SK-N-SH (cell line): ENCODE measurements around the gene SLC7A11. TPM values are rescaled to one million over a fixed set of nuclear protein-coding genes. Genes with fewer than 3 reads are reported as not detected.

ENCODE experiments used
- CTCF ChIA-PET: fragments of 300-600, 350-600 bp; formaldehyde crosslinking; extraction: SDS; loops from one replicate; lab custom pipeline; 2021; lab: Yijun Ruan, JAX
- POLR2A ChIA-PET: fragments of 350-600 bp; sonication (Branson Sonifier 250); formaldehyde crosslinking; extraction: SDS; loops from one replicate; lab custom pipeline; 2020; ENCODE audit warnings: antibody characterized with exemption, inconsistent platforms; lab: Yijun Ruan, JAX
- DNase-seq: peaks from one replicate; pipeline ENCODE4 v3.0.0; 2012
- H2AFZ ChIP-seq: fragments of 200-600 bp; sonication (generic); 2 replicates; pipeline ENCODE4 v1.8.1; 2016; ENCODE audit warnings: antibody characterized with exemption, mild to moderate bottlenecking, low read depth
- H3F3A ChIP-seq: fragments of 200-600 bp; sonication (generic); replicated peaks from 2 replicates; pipeline ENCODE3; 2016; ENCODE audit warnings: antibody characterized with exemption, mild to moderate bottlenecking; ENCODE audit not compliant: insufficient read depth
- H3K27ac ChIP-seq, 2 experiments: fragments of 200-500 bp in 1 of 2; fragments of 200-600 bp in 1 of 2; sonication (Bioruptor generic) in 1 of 2; sonication (generic), shearing (Covaris generic) in 1 of 2; 2 replicates each; pipeline versions ENCODE4 v1.5.1 to v1.6.1; 2014 to 2016; ENCODE audit warnings: low read depth in 2 of 2, inconsistent platforms in 1 of 2, low read length in 1 of 2, mild to moderate bottlenecking in 1 of 2, mixed read lengths in 1 of 2
- H3K27me3 ChIP-seq: fragments of 200-600 bp; sonication (generic), shearing (Covaris generic); 2 replicates; pipeline ENCODE4 v1.6.1; 2016; ENCODE audit warnings: mixed run types; ENCODE audit not compliant: insufficient read depth
- H3K36me3 ChIP-seq, 2 experiments: fragments of 200-500 bp in 1 of 2; fragments of 200-600 bp in 1 of 2; sonication (Bioruptor generic) in 1 of 2; sonication (generic) in 1 of 2; replicated peaks in 1 of 2; 2 replicates each; pipeline versions ENCODE3 to v1.5.1; 2014 to 2016; ENCODE audit warnings: low read length in 1 of 2, mild to moderate bottlenecking in 1 of 2; ENCODE audit not compliant: insufficient read depth in 2 of 2, control insufficient read depth in 1 of 2
- H3K4me1 ChIP-seq, 2 experiments: fragments of 200-500 bp in 1 of 2; fragments of 200-600 bp in 1 of 2; sonication (Bioruptor generic) in 1 of 2; sonication (generic), shearing (Covaris generic) in 1 of 2; 2 replicates each; pipeline versions ENCODE4 v1.5.1 to v1.6.1; 2014 to 2016; ENCODE audit warnings: low read depth in 1 of 2, low read length in 1 of 2, mixed run types in 1 of 2; ENCODE audit not compliant: insufficient read depth in 2 of 2, control insufficient read depth in 1 of 2
- H3K4me2 ChIP-seq: fragments of 200-600 bp; sonication (generic), shearing (Covaris generic); 2 replicates; pipeline ENCODE4 v1.6.1; 2017; ENCODE audit warnings: mixed run types
- H3K4me3 ChIP-seq, 2 experiments: fragments of 200-500 bp in 1 of 2; fragments of 200-600 bp in 1 of 2; sonication (Bioruptor generic) in 1 of 2; sonication (generic), shearing (Covaris generic) in 1 of 2; 2 replicates each; pipeline versions ENCODE4 v1.5.1 to v1.8.1; 2014 to 2016; ENCODE audit warnings: low read depth in 2 of 2, inconsistent platforms in 1 of 2, low read length in 1 of 2, mild to moderate bottlenecking in 1 of 2, mixed read lengths in 1 of 2, moderate library complexity in 1 of 2
- H3K79me2 ChIP-seq: fragments of 200-600 bp; sonication (generic); 2 replicates; pipeline ENCODE4 v1.8.1; 2017; ENCODE audit warnings: mild to moderate bottlenecking; ENCODE audit not compliant: insufficient read depth
- H3K9ac ChIP-seq: fragments of 200-600 bp; sonication (generic); 2 replicates; pipeline ENCODE4 v1.6.1; 2017; ENCODE audit warnings: mixed run types
- H3K9me2 ChIP-seq: fragments of 200-600 bp; sonication (generic); 2 replicates; pipeline ENCODE4 v1.6.1; 2017; ENCODE audit warnings: mixed run types
- H3K9me3 ChIP-seq: fragments of 200-600 bp; sonication (generic); 2 replicates; pipeline ENCODE4 v1.6.1; 2017; ENCODE audit warnings: mixed run types, mild to moderate bottlenecking, moderate library complexity
- H4K20me1 ChIP-seq: fragments of 200-600 bp; sonication (generic); 2 replicates; pipeline ENCODE4 v1.6.1; 2017; ENCODE audit warnings: mild to moderate bottlenecking, mixed run types; ENCODE audit not compliant: insufficient read depth
- CHD2 ChIP-seq: fragments of 150-350 bp; IDR thresholded peaks from 2 replicates; pipeline ENCODE4 v1.6.1; 2018; ENCODE audit warnings: low read length; ENCODE audit not compliant: partially characterized antibody
- ELF1 ChIP-seq: IDR thresholded peaks from 2 replicates; pipeline ENCODE4 v1.4.0; 2012
- EZH2phosphoT487 ChIP-seq: fragments of 200-600 bp; sonication (generic); IDR thresholded peaks from 2 replicates; pipeline ENCODE4 v1.6.1; 2017; ENCODE audit warnings: low read depth, mixed run types, mild to moderate bottlenecking, antibody characterized with exemption, moderate library complexity, borderline replicate concordance
- FOSL2 ChIP-seq: IDR thresholded peaks from 2 replicates; pipeline ENCODE4 v1.4.0; 2012; ENCODE audit warnings: low read depth, mild to moderate bottlenecking, moderate library complexity, borderline replicate concordance
- FOXM1 ChIP-seq: IDR thresholded peaks from 2 replicates; pipeline ENCODE4 v1.4.0; 2012; ENCODE audit warnings: low read depth, mild to moderate bottlenecking
- GATA2 ChIP-seq: sonication (generic); formaldehyde crosslinking; IDR thresholded peaks from 2 replicates; pipeline ENCODE4 v1.5.0; 2020; ENCODE audit warnings: mild to moderate bottlenecking, missing genetic modification reagents
- JUND ChIP-seq: IDR thresholded peaks from 2 replicates; pipeline ENCODE4 v1.4.0; 2012
- MEF2A ChIP-seq: IDR thresholded peaks from 2 replicates; pipeline ENCODE4 v1.4.0; 2012; ENCODE audit warnings: low read depth, borderline replicate concordance
- MXI1 ChIP-seq: IDR thresholded peaks from 2 replicates; pipeline ENCODE4 v1.6.1; 2012; ENCODE audit warnings: mild to moderate bottlenecking, low read depth, low read length, improper control_type of control experiment
- NFIC ChIP-seq: IDR thresholded peaks from 2 replicates; pipeline ENCODE4 v1.4.0; 2012; ENCODE audit warnings: borderline replicate concordance
- NRF1 ChIP-seq: IDR thresholded peaks from 2 replicates; pipeline ENCODE4 v1.6.1; 2012; ENCODE audit warnings: low read depth, mild to moderate bottlenecking, low read length
- POLR2AphosphoS5 ChIP-seq: IDR thresholded peaks from 2 replicates; pipeline ENCODE4 v1.6.1; 2012; ENCODE audit warnings: low read depth, low read length
- RAD21 ChIP-seq: IDR thresholded peaks from 2 replicates; pipeline ENCODE4 v1.6.1; 2012; ENCODE audit warnings: mild to moderate bottlenecking, low read length
- RCOR1 ChIP-seq: fragments of 150-350 bp; IDR thresholded peaks from 2 replicates; pipeline ENCODE4 v1.6.1; 2017; ENCODE audit warnings: antibody characterized with exemption, low read length
- RFX5 ChIP-seq: IDR thresholded peaks from 2 replicates; pipeline ENCODE4 v1.6.1; 2012; ENCODE audit warnings: mild to moderate bottlenecking, improper control_type of control experiment, low read length
- RXRA ChIP-seq: IDR thresholded peaks from 2 replicates; pipeline ENCODE4 v1.4.0; 2012; ENCODE audit warnings: low read depth, mild to moderate bottlenecking, borderline replicate concordance
- SIN3A ChIP-seq: IDR thresholded peaks from 2 replicates; pipeline ENCODE4 v1.6.1; 2012; ENCODE audit warnings: low read depth, mild to moderate bottlenecking, low read length, moderate library complexity, borderline replicate concordance
- TAF1 ChIP-seq: IDR thresholded peaks from 2 replicates; pipeline ENCODE4 v1.6.1; 2012; ENCODE audit warnings: low read depth, mild to moderate bottlenecking, low read length, moderate library complexity, borderline replicate concordance
- TCF12 ChIP-seq: IDR thresholded peaks from 2 replicates; pipeline ENCODE4 v1.4.0; 2012
- WGBS: methylation state at CpG from one replicate; pipeline ENCODE4 v1.1.6; 2017; ENCODE audit warnings: low lambda C conversion rate; 5-methylcytosine and 5-hydroxymethylcytosine counted together
- polyA plus RNA-seq, 3 experiments: library from polyadenylated mRNA; depleted of rRNA; stranded (reverse); fragments of >200 nt; gene quantifications; 2 replicates each; pipeline ENCODE4 v1.2.3, GENCODE V29; 2012
- TF ChIP-seq, protein P1 (sequence below): fragments of 200-600 bp; sonication (generic); IDR thresholded peaks from 2 replicates; pipeline ENCODE4 v1.6.1; 2017; ENCODE audit warnings: antibody characterized with exemption, mild to moderate bottlenecking, moderate library complexity
- TF ChIP-seq, protein P2 (sequence below): IDR thresholded peaks from 2 replicates; pipeline ENCODE4; 2012

The SLC7A11 gene
- polyA plus RNA-seq, 1 of the 3 experiments (the other 2 are of a cell fraction), result 3.1 TPM

DNA sequence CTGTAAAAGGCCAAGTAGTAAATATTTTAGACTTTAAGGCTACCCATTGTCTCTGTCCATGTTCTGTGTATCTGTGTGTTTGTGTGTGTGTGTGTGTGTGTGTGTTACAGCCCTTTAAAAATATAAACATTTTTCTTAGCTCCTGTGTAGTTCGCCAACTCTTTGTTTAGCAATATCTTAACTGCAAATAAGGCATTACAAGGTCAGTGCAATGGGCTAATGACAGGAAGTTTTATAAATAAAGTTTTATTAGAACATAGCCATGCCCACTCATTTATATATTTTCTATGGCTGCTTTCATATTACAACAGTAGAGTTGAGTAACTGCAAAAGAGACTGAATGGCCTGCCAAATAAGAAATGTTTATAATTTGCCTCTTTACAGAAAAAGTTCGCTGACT, 5.9 kb upstream of the SLC7A11 start:
- ChIA-PET POLR2A (interaction anchor here (0.6 kb wide), 1 partner anchor 429 kb away, joined by 4 read pairs; no protein-coding TSS in a partner anchor), CTCF (no interaction called here)
- DNase-seq, result no peak
- Histone ChIP-seq H3F3A (peaks cover 9% of the 10 kb centered on the region), H3K27me3 (no peaks in the 10 kb centered on the region), H3K4me1 (peaks cover 0 to 34% of the 10 kb centered on the region in 2 experiments; a peak in 2 of 4 replicates), H3K9ac (no peak overlapping the region), H3K4me2 (no peak overlapping the region), H3K79me2 (no peaks in the 10 kb centered on the region), H4K20me1 (no peaks in the 10 kb centered on the region), H2AFZ (no peak overlapping the region; the same call in 1 of the 2 replicates), H3K9me2 (no peaks in the 10 kb centered on the region), H3K27ac (no peak overlapping the region; a peak in 1 of 4 replicates), H3K4me3 (no peak overlapping the region), H3K36me3 (no peaks in the 10 kb centered on the region), H3K9me3 (no peaks in the 10 kb centered on the region)
- WGBS, result 89% methylated on average over 2 of the region's 2 CpGs
- no peak for TF ChIP-seq MXI1
- TF ChIP-seq POLR2AphosphoS5, result no peak
- TF ChIP-seq FOSL2, result no peak
- no peak for TF ChIP-seq RXRA

DNA sequence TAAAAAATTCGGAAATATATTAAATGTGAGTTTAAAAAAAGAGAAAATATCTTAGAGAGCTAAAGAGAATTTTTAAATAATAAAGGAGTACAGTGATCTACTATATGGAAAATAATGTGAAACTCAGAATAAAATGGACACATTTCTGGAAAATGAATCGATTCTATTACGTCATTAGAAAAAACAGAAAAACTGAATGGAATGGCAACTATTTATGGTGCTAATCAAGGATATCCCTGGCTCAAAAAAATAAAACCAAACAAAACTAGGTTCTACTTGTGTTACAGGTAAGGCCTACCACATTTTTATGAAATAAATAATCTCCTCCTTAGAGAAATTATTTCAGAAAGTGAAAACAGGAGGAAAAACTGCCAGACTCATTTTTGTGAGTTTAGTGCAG, 5.5 kb upstream of the SLC7A11 start:
- Histone ChIP-seq H3K4me1 (peaks cover 0 to 33% of the 10 kb centered on the region in 2 experiments; a peak in 2 of 4 replicates), H3K79me2 (no peaks in the 10 kb centered on the region), H3K4me3 (no peak overlapping the region), H3K36me3 (no peaks in the 10 kb centered on the region), H3K9me2 (no peaks in the 10 kb centered on the region), H3K9me3 (no peaks in the 10 kb centered on the region), H2AFZ (no peak overlapping the region; the same call in 1 of the 2 replicates), H4K20me1 (no peaks in the 10 kb centered on the region), H3K9ac (no peak overlapping the region), H3K27ac (peak overlapping the region in 1 of 2 experiments; percentile 24; a peak in 1 of 4 replicates), H3K4me2 (no peak overlapping the region), H3F3A (peaks cover 12% of the 10 kb centered on the region), H3K27me3 (no peaks in the 10 kb centered on the region)
- no peak for DNase-seq
- CTCF ChIA-PET, result no interaction called here
- POLR2A ChIA-PET, result no interaction called here
- TF ChIP-seq TAF1 (no peak), JUND (no peak), ELF1 (no peak), RXRA (no peak), FOXM1 (no peak)
- WGBS, result 88% methylated on average over 3 of the region's 3 CpGs

DNA sequence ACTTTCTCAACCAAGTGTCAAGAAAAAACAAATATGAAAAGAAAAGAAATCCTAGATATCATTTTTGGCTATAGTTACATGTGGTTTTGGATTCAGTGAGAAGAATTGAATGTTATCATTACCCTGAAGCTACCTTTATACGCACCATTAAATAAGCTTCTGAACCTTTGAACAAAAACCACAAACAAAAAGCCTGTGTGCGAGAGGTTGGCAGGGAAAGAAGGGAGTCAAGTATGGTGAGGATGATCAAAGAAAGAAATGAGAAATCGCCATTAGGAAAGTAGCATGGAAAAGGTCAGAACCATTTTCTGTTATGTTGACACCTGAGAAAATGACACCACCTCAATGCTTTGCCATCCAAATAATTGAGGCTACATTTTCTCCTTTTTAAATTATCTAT, 1.2 kb upstream of the SLC7A11 start:
- Histone ChIP-seq H3K4me3 (no peak overlapping the region), H3K27ac (peak overlapping the region in 1 of 2 experiments; percentile 98; a peak in 2 of 4 replicates), H3K4me2 (no peak overlapping the region), H3K4me1 (peaks cover 3 to 17% of the 10 kb centered on the region in 2 experiments; a peak in 3 of 4 replicates), H3K9me3 (no peaks in the 10 kb centered on the region), H3F3A (peaks cover 10% of the 10 kb centered on the region), H4K20me1 (no peaks in the 10 kb centered on the region), H3K79me2 (peaks cover 30% of the 10 kb centered on the region), H3K27me3 (no peaks in the 10 kb centered on the region), H3K9ac (no peak overlapping the region), H3K36me3 (no peaks in the 10 kb centered on the region), H3K9me2 (no peaks in the 10 kb centered on the region), H2AFZ (peak overlapping the region; percentile 38)
- 90% methylated on average over 3 of the region's 3 CpGs for WGBS
- DNase-seq, result no peak
- ChIA-PET CTCF (interaction anchor here (0.6 to 1.7 kb wide), 2 partner anchors 52 to 60 kb away, joined by 3 read pairs; no protein-coding TSS in a partner anchor), POLR2A (no interaction called here)
- TF ChIP-seq GATA2 (CRISPR knock-in tag), result no peak
- TF ChIP-seq RFX5, result no peak
- TF ChIP-seq TCF12, result no peak
- TF ChIP-seq SIN3A, result no peak
- no peak for TF ChIP-seq RAD21
- no peak for TF ChIP-seq FOSL2
- TF ChIP-seq ELF1, result no peak
- no peak for TF ChIP-seq CHD2
- no peak for TF ChIP-seq NFIC
- no peak for TF ChIP-seq NRF1
- no peak for TF ChIP-seq RCOR1
- TF ChIP-seq, protein P1, sequence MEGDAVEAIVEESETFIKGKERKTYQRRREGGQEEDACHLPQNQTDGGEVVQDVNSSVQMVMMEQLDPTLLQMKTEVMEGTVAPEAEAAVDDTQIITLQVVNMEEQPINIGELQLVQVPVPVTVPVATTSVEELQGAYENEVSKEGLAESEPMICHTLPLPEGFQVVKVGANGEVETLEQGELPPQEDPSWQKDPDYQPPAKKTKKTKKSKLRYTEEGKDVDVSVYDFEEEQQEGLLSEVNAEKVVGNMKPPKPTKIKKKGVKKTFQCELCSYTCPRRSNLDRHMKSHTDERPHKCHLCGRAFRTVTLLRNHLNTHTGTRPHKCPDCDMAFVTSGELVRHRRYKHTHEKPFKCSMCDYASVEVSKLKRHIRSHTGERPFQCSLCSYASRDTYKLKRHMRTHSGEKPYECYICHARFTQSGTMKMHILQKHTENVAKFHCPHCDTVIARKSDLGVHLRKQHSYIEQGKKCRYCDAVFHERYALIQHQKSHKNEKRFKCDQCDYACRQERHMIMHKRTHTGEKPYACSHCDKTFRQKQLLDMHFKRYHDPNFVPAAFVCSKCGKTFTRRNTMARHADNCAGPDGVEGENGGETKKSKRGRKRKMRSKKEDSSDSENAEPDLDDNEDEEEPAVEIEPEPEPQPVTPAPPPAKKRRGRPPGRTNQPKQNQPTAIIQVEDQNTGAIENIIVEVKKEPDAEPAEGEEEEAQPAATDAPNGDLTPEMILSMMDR, result no peak
- no peak for TF ChIP-seq JUND
- TF ChIP-seq, protein P2, sequence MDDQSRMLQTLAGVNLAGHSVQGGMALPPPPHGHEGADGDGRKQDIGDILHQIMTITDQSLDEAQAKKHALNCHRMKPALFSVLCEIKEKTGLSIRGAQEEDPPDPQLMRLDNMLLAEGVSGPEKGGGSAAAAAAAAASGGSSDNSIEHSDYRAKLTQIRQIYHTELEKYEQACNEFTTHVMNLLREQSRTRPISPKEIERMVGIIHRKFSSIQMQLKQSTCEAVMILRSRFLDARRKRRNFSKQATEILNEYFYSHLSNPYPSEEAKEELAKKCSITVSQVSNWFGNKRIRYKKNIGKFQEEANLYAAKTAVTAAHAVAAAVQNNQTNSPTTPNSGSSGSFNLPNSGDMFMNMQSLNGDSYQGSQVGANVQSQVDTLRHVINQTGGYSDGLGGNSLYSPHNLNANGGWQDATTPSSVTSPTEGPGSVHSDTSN, result no peak
- TF ChIP-seq MEF2A, result no peak
- TF ChIP-seq EZH2phosphoT487, result no peak
